ENCODE results near the gene G3BP1.
"Not testable (repeated sequence)": the region's sequence is repeated elsewhere in the genome, so short reads cannot be mapped to it uniquely, and the experiment has no call there.

The G3BP1 gene

DNA sequence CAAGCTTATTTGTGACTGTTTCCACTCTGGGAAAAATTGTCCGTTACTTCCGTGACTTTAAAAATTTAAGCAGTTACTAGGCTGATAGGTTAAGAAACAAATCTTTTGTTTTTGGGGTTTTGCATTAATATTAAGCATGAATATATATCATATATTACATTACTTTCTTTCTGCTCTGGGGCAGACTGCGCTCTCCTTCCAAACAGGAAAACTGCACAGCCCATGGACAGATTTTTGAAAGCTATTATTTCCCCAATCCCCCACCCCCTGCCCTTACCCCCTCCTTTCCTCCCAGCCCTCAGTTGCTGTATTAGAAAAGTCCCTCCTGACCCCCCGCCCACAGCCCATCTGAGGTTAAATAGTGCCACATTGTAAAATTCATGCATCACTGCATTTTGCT lies 50.4 kb downstream of the G3BP1 start:
- Histone ChIP-seq H3K9me3 (ENCODE audit: control insufficient read depth, insufficient read depth, low read length) (no peaks in the 10 kb centered on the region; the same call in 1 of the 2 replicates), H3K36me3 (ENCODE audit: insufficient read depth, low read length) (peaks cover 8% of the 10 kb centered on the region; the same call in 1 of the 2 replicates), H3K4me1 (ENCODE audit: insufficient read depth, low read length) (peaks cover 4% of the 10 kb centered on the region; the same call in 1 of the 2 replicates), H3K9ac (ENCODE audit: low read depth, low read length) (no peak overlapping the region)

DNA sequence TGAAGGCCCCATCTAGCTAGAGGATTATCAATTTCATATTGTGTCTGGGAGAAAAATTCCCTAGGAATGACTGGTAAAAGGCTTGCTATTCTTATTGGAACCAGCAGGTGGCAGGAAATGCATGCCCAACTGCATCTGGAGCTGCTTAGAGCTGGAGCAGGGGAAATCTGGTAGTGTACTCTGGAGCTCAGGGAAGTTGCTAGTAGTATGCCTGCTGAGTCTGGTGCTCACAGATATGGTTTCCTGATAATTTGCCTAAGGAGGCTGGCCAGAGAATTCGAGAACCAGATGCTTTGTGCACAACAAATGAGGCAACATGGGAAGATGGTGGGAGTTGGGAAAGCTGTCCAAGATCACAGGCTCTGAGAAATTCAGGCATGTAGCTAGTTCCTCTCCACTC lies 53.7 kb downstream of the G3BP1 start:
- no peak overlapping the region for H3K9ac ChIP-seq (ENCODE audit: low read depth, low read length)
- H3K4me1 ChIP-seq (ENCODE audit: insufficient read depth, low read length) = peaks cover 4% of the 10 kb centered on the region; the same call in 1 of the 2 replicates
- no peaks in the 10 kb centered on the region; the same call in none of the 2 replicates for H3K9me3 ChIP-seq (ENCODE audit: control insufficient read depth, insufficient read depth, low read length)
- peaks cover 11% of the 10 kb centered on the region for H3K36me3 ChIP-seq (ENCODE audit: insufficient read depth, low read length)

- no peak overlapping the region for H3K9ac ChIP-seq (ENCODE audit: low read depth, low read length)
- H3K36me3 ChIP-seq (ENCODE audit: insufficient read depth, low read length) = peaks cover 11% of the 10 kb centered on the region
- H3K4me1 ChIP-seq (ENCODE audit: insufficient read depth, low read length) = peaks cover 4% of the 10 kb centered on the region; the same call in 1 of the 2 replicates
- peaks cover 9% of the 10 kb centered on the region for H3K9me3 ChIP-seq (ENCODE audit: control insufficient read depth, insufficient read depth, low read length)
Measured at GRCh38 chr5:151829370-151829769, 57.6 kb downstream of the G3BP1 start.

GRCh38 chr5:151832843-151833242 lies 61.1 kb downstream of the G3BP1 start:
- not testable (repeated sequence) for H3K9me3 ChIP-seq (ENCODE audit: control insufficient read depth, insufficient read depth, low read length); H3K9ac ChIP-seq (ENCODE audit: low read depth, low read length); H3K36me3 ChIP-seq (ENCODE audit: insufficient read depth, low read length); H3K4me1 ChIP-seq (ENCODE audit: insufficient read depth, low read length)

DNA sequence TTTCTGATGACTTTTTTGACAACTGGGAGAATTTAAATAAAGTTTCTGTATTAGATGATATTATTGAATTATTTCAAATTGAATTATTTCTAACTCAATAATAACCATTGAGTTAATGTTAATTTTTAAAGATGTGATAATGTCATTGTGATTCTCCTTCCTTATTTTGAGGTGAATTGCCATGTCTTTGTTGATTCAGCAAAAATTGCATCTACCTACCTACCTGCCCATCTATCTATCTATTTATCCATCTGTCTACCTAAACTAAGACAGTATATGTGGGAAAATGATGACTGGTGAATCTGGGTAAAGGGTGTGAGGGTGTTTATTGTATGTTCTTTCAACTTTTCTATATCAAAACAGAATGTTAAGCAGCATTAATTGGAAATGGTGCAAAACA lies 75.0 kb downstream of the G3BP1 start:
- Histone ChIP-seq H3K4me1 (ENCODE audit: insufficient read depth, low read length) (no peaks in the 10 kb centered on the region), H3K36me3 (ENCODE audit: insufficient read depth, low read length) (no peaks in the 10 kb centered on the region), H3K9me3 (ENCODE audit: control insufficient read depth, insufficient read depth, low read length) (no peaks in the 10 kb centered on the region), H3K9ac (ENCODE audit: low read depth, low read length) (no peak overlapping the region)

GRCh38 chr5:151847871-151848270 lies 76.1 kb downstream of the G3BP1 start:
- H3K4me1 ChIP-seq (ENCODE audit: insufficient read depth, low read length) = no peaks in the 10 kb centered on the region
- H3K36me3 ChIP-seq (ENCODE audit: insufficient read depth, low read length) = no peaks in the 10 kb centered on the region
- H3K9ac ChIP-seq (ENCODE audit: low read depth, low read length) = no peak overlapping the region
- no peaks in the 10 kb centered on the region for H3K9me3 ChIP-seq (ENCODE audit: control insufficient read depth, insufficient read depth, low read length)

GRCh38 chr5:151855701-151856100 lies 83.9 kb downstream of the G3BP1 start:
- H3K4me1 ChIP-seq (ENCODE audit: insufficient read depth, low read length) = no peaks in the 10 kb centered on the region

GRCh38 chr5:151856861-151857260 lies 85.1 kb downstream of the G3BP1 start:
- H3K9me3 ChIP-seq (ENCODE audit: control insufficient read depth, insufficient read depth, low read length) = no peaks in the 10 kb centered on the region
- no peak overlapping the region for H3K9ac ChIP-seq (ENCODE audit: low read depth, low read length)
- H3K4me1 ChIP-seq (ENCODE audit: insufficient read depth, low read length) = no peaks in the 10 kb centered on the region
- no peaks in the 10 kb centered on the region; the same call in 1 of the 2 replicates for H3K36me3 ChIP-seq (ENCODE audit: insufficient read depth, low read length)

More at GRCh38 chr5:151855701-151856100, 83.9 kb downstream of the G3BP1 start:
- Histone ChIP-seq H3K9me3 (ENCODE audit: control insufficient read depth, insufficient read depth, low read length) (no peaks in the 10 kb centered on the region), H3K9ac (ENCODE audit: low read depth, low read length) (no peak overlapping the region), H3K36me3 (ENCODE audit: insufficient read depth, low read length) (no peaks in the 10 kb centered on the region; the same call in 1 of the 2 replicates)

GRCh38 chr5:151860867-151861266 lies 89.1 kb downstream of the G3BP1 start:
- H3K9me3 ChIP-seq (ENCODE audit: control insufficient read depth, insufficient read depth, low read length); H3K36me3 ChIP-seq (ENCODE audit: insufficient read depth, low read length); H3K4me1 ChIP-seq (ENCODE audit: insufficient read depth, low read length); H3K9ac ChIP-seq (ENCODE audit: low read depth, low read length): not testable (repeated sequence)
